Endothelial cell of umbilical vein (primary cell): ENCODE data around the gene OR2A14. TPM values are rescaled to one million over a fixed set of nuclear protein-coding genes. Genes with fewer than 3 reads are reported as not detected.
"Not testable (repeated sequence)": the region's sequence is repeated elsewhere in the genome, so short reads cannot be mapped to it uniquely, and the experiment has no call there.

Experiments
- BruUV-seq: library from RNA; stranded (reverse); fragments of 400-500 nt; replicated peaks from 2 replicates; lab custom pipeline; 2021; lab: Mats Ljungman, UMichigan
- CTCF ChIA-PET: fragments of 300-600, 350-600 bp; sonication (Branson Sonifier 250); formaldehyde crosslinking; loops from one replicate; lab custom pipeline; 2021; ENCODE audit warnings: antibody characterized with exemption, inconsistent platforms; lab: Charles Lee
- POLR2A ChIA-PET: fragments of 300-600, 350-600 bp; sonication (Branson Sonifier 250); formaldehyde crosslinking; loops from one replicate; lab custom pipeline; 2021; ENCODE audit warnings: antibody characterized with exemption, inconsistent platforms; lab: Charles Lee
- DNase-seq: peaks from one replicate; pipeline ENCODE4 v3.0.0-alpha.2; 2011; ENCODE audit warnings: low read depth, low spot score
- FAIRE-seq: peaks from 2 replicates; lab custom pipeline; 2011; peaks lifted over from hg19 to GRCh38; lab: Jason Lieb, UNC
- H2AFZ ChIP-seq: 2 replicates; pipeline ENCODE4 v1.6.0; 2012; ENCODE audit warnings: low read depth, low read length, control low read depth, inconsistent platforms
- H3K27ac ChIP-seq: 2 replicates; pipeline ENCODE4 v1.5.1; 2011; ENCODE audit warnings: low read depth, mild to moderate bottlenecking, control low read depth, low read length, moderate library complexity; ENCODE audit not compliant: insufficient read depth
- H3K27me3 ChIP-seq, 2 experiments: 2 replicates each; pipeline versions ENCODE4 v1.6.0 to v1.6.1; 2011; ENCODE audit warnings: low read length in 2 of 2, mixed read lengths in 1 of 2; ENCODE audit not compliant: control insufficient read depth in 2 of 2, insufficient read depth in 2 of 2
- H3K36me3 ChIP-seq, 2 experiments: 2 replicates in 1 of 2; 3 replicates in 1 of 2; pipeline ENCODE4 v1.5.1; 2011; ENCODE audit warnings: low read length in 2 of 2, mild to moderate bottlenecking in 1 of 2, moderate library complexity in 1 of 2; ENCODE audit not compliant: control insufficient read depth in 2 of 2, insufficient read depth in 2 of 2; ENCODE audit errors: extremely low read depth in 1 of 2
- H3K4me1 ChIP-seq: 3 replicates; pipeline ENCODE4 v1.5.1; 2011; ENCODE audit warnings: mild to moderate bottlenecking, low read length; ENCODE audit not compliant: control insufficient read depth, insufficient read depth; ENCODE audit errors: extremely low read depth
- H3K4me2 ChIP-seq: 2 replicates; pipeline ENCODE4 v1.6.1; 2011; ENCODE audit warnings: low read length, control low read depth, mixed read lengths; ENCODE audit not compliant: insufficient read depth
- H3K4me3 ChIP-seq, 3 experiments: fragments of 200-600 bp in 1 of 3; sonication (generic), shearing (Covaris generic) in 1 of 3; replicated peaks in 1 of 3; 2 replicates each; pipeline ENCODE4 v1.5.1; 2011 to 2016; ENCODE audit warnings: control low read depth in 3 of 3, low read length in 3 of 3, mild to moderate bottlenecking in 2 of 3, inconsistent platforms in 1 of 3, low read depth in 1 of 3, moderate library complexity in 1 of 3; ENCODE audit not compliant: insufficient read depth in 1 of 3
- H3K79me2 ChIP-seq: 2 replicates; pipeline ENCODE4 v1.6.0; 2012; ENCODE audit warnings: low read length, inconsistent platforms; ENCODE audit not compliant: control insufficient read depth, insufficient read depth
- H3K9ac ChIP-seq: replicated peaks from 2 replicates; pipeline ENCODE3; 2011; ENCODE audit warnings: low read length, control low read depth; ENCODE audit not compliant: insufficient read depth; ENCODE audit errors: extremely low read depth
- H3K9me1 ChIP-seq: replicated peaks from 3 replicates; pipeline ENCODE4 v1.6.0; 2011; ENCODE audit warnings: mild to moderate bottlenecking, low read length; ENCODE audit not compliant: control insufficient read depth, insufficient read depth; ENCODE audit errors: extremely low read depth
- H3K9me3 ChIP-seq: replicated peaks from 2 replicates; pipeline ENCODE4 v1.5.1; 2012; ENCODE audit warnings: low read length, inconsistent platforms; ENCODE audit not compliant: control insufficient read depth, insufficient read depth
- H4K20me1 ChIP-seq: replicated peaks from 2 replicates; pipeline ENCODE3; 2011; ENCODE audit warnings: mild to moderate bottlenecking, low read length; ENCODE audit not compliant: control insufficient read depth, insufficient read depth; ENCODE audit errors: extremely low read depth
- EZH2 ChIP-seq: IDR thresholded peaks from 2 replicates; pipeline ENCODE4 v1.6.1; 2012; ENCODE audit warnings: borderline replicate concordance, low read depth, mild to moderate bottlenecking, moderate library complexity, low read length, inconsistent platforms; ENCODE audit not compliant: severe bottlenecking
- FOS ChIP-seq: IDR thresholded peaks from 2 replicates; pipeline ENCODE4 v1.6.1; 2011; ENCODE audit warnings: mild to moderate bottlenecking, low read length, moderate library complexity, borderline replicate concordance; ENCODE audit not compliant: insufficient read depth
- GATA2 ChIP-seq: IDR thresholded peaks from 2 replicates; pipeline ENCODE4 v1.7.0; 2011; ENCODE audit warnings: low read depth, mild to moderate bottlenecking, moderate library complexity, mixed read lengths, low read length; ENCODE audit not compliant: insufficient read length, insufficient read depth
- JUN ChIP-seq: IDR thresholded peaks from 2 replicates; pipeline ENCODE4 v1.6.1; 2011; ENCODE audit warnings: borderline replicate concordance, low read depth; ENCODE audit not compliant: insufficient read length, insufficient read depth
- MYC ChIP-seq: IDR thresholded peaks from one replicate; pipeline ENCODE4 v1.6.1; 2011; ENCODE audit warnings: mild to moderate bottlenecking, low read depth, low read length
- POLR2A ChIP-seq: IDR thresholded peaks from 2 replicates; pipeline ENCODE4 v1.6.1; 2012; ENCODE audit warnings: low read depth, mild to moderate bottlenecking, control low read depth, low read length
- POLR2AphosphoS5 ChIP-seq: IDR thresholded peaks from 2 replicates; pipeline ENCODE4 v1.6.1; 2012; ENCODE audit warnings: low read depth, mild to moderate bottlenecking, control low read depth, low read length, moderate library complexity; ENCODE audit not compliant: insufficient read depth
- dilution Hi-C: fragments of 300-500 bp; cut with MboI; formaldehyde crosslinking; loops from one replicate; pipeline ENCODE4 v1.15.0; 2019; ENCODE audit warnings: low sequenced_read_pairs; ENCODE audit not compliant: extremely low pct_ligation_motif_present
- intact Hi-C: fragments of 100-400 bp; cut with micrococcal nuclease; formaldehyde crosslinking; loops from one replicate; pipeline ENCODE4 v1.10.0; 2022
- polyA plus RNA-seq, 4 experiments: library from polyadenylated mRNA; depleted of rRNA in 3 of 4; stranded (reverse) in 3 of 4; unstranded in 1 of 4; fragments of >200 nt; gene quantifications; 2 replicates each; pipeline versions ENCODE4 v1.2.1 to v1.2.3, GENCODE V29; 2011 to 2012; ENCODE audit warnings: missing spikeins in 1 of 4
- total RNA-seq: library from RNA; stranded (reverse); gene quantifications from 2 replicates; pipeline ENCODE4 v1.2.3, GENCODE V29; 2021
- TF ChIP-seq, protein P1 (sequence below): IDR thresholded peaks from 2 replicates; pipeline ENCODE4 v1.6.1; 2011; ENCODE audit not compliant: insufficient read depth, insufficient read length
- TF ChIP-seq, protein P2 (sequence below), 2 donors: IDR thresholded peaks; 1 replicate in 1 of 2; 2 replicates in 1 of 2; pipeline ENCODE4 v1.5.1; 2011; ENCODE audit warnings: low read length in 2 of 2, mild to moderate bottlenecking in 2 of 2, moderate library complexity in 2 of 2, control low read depth in 1 of 2, inconsistent platforms in 1 of 2, low read depth in 1 of 2; ENCODE audit not compliant: insufficient read depth in 1 of 2; ENCODE audit errors: extremely low read depth in 1 of 2

Gene OR2A14
- total and polyA plus RNA-seq, 2 donors (not counting 3 experiments of a cell fraction or from before 2014, with no cell fraction given), result not detected

GRCh38 chr7:144171594-144172350 is 48.8 kb downstream of the OR2A14 start:
- H3K4me3 ChIP-seq, H3K27me3 ChIP-seq, intact Hi-C loops, DNase-seq, POLR2A ChIA-PET, H3K79me2 ChIP-seq, H3K27ac ChIP-seq, H3K4me2 ChIP-seq, H3K36me3 ChIP-seq, H4K20me1 ChIP-seq, BruUV-seq, H3K9ac ChIP-seq, CTCF ChIA-PET, H3K9me3 ChIP-seq, H3K4me1 ChIP-seq, H3K9me1 ChIP-seq, FAIRE-seq, H2AFZ ChIP-seq, dilution Hi-C loops: not testable (repeated sequence)

DNA sequence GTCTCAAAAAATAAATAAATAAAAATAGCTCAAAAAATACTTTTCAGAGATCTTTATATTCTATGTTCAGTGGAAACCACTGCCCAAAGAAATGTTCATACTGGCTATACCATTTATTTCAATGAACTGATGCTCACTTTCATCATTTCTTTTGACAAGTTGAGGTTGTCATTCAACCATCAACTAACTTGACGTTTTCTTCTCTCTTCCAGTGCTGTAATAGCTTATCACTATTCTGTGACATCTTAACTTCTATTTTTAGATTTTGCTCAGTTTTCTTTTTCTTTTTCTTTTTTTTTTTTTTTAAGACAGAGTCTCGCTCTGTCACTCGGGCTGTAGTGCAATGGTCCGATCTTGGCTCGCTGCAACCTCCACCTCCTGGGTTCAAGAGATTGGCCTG is 51.6 kb downstream of the OR2A14 start:
- intact Hi-C loops, result no loop called here
- no peak for FAIRE-seq

More for the DNA sequence above, 51.6 kb downstream of the OR2A14 start:
- H3K9ac ChIP-seq, result no peak overlapping the region
- no peaks in the 10 kb centered on the region for H3K9me3 ChIP-seq
- no peak overlapping the region for H3K4me3 ChIP-seq
- H3K27ac ChIP-seq, result no peak overlapping the region
- no peaks in the 10 kb centered on the region for H4K20me1 ChIP-seq
- DNase-seq, result no peak
- H3K9me1 ChIP-seq, result no peaks in the 10 kb centered on the region
- BruUV-seq, result no TSS peak
- no peaks in the 10 kb centered on the region for H3K79me2 ChIP-seq
- no peak for TF ChIP-seq FOS
- TF ChIP-seq, protein P1, sequence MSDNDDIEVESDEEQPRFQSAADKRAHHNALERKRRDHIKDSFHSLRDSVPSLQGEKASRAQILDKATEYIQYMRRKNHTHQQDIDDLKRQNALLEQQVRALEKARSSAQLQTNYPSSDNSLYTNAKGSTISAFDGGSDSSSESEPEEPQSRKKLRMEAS, result no peak
- no peak for TF ChIP-seq GATA2
- no peak for TF ChIP-seq EZH2
- TF ChIP-seq POLR2A, result no peak
- TF ChIP-seq POLR2AphosphoS5, result no peak
- TF ChIP-seq JUN, result no peak
- TF ChIP-seq MYC, result no peak
- TF ChIP-seq, protein P2, sequence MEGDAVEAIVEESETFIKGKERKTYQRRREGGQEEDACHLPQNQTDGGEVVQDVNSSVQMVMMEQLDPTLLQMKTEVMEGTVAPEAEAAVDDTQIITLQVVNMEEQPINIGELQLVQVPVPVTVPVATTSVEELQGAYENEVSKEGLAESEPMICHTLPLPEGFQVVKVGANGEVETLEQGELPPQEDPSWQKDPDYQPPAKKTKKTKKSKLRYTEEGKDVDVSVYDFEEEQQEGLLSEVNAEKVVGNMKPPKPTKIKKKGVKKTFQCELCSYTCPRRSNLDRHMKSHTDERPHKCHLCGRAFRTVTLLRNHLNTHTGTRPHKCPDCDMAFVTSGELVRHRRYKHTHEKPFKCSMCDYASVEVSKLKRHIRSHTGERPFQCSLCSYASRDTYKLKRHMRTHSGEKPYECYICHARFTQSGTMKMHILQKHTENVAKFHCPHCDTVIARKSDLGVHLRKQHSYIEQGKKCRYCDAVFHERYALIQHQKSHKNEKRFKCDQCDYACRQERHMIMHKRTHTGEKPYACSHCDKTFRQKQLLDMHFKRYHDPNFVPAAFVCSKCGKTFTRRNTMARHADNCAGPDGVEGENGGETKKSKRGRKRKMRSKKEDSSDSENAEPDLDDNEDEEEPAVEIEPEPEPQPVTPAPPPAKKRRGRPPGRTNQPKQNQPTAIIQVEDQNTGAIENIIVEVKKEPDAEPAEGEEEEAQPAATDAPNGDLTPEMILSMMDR (IDR thresholded peaks at IDR 0.05; ENCODE audit: extremely low read depth in 1 of 2, insufficient read depth in 1 of 2, low read depth in 1 of 2, low read length in 2 of 2), result no peak
- H3K4me1 ChIP-seq, result no peaks in the 10 kb centered on the region
- no peaks in the 10 kb centered on the region for H3K36me3 ChIP-seq
- H3K4me2 ChIP-seq, result no peak overlapping the region
- no peak overlapping the region for H2AFZ ChIP-seq
- ChIA-PET POLR2A (no interaction called here), CTCF (interaction anchor here (1.1 kb wide), 1 partner anchor 217 kb away, joined by 4 read pairs; no protein-coding TSS in a partner anchor)
- dilution Hi-C loops, result no loop called here
- H3K27me3 ChIP-seq, result peaks cover 0 to 4% of the 10 kb centered on the region in 2 experiments
